Measurements from ENCODE around the gene STAT3. TPM values are rescaled to one million over a fixed set of nuclear protein-coding genes. Genes with fewer than 3 reads are reported as not detected.

Gene STAT3
- total and polyA plus RNA-seq, 2 of the 13 experiments (the other 11 are each of a cell fraction or from before 2014, with no cell fraction given) = 61.8 to 62.4 TPM

- no peaks in the 10 kb centered on the region for H3K79me2 ChIP-seq (ENCODE audit: insufficient read depth, low read length)
- no peaks in the 10 kb centered on the region for H3K36me3 ChIP-seq (replicated peaks in 1 of 2; ENCODE audit: control insufficient read depth in 1 of 2, insufficient read depth in 2 of 2, low read length in 2 of 2)
- ChIA-PET CTCF (ENCODE audit: low intra/inter-chr PET ratio, low total read pairs) (no interaction called here), POLR2A (interaction anchor here (0.8 to 2.6 kb wide), 6 partner anchors 11 to 94 kb away, joined by 3 to 9 read pairs (median 4); partner anchors contain the start of gene GHDC)
- no TSS peak for BruUV-seq (replicated peaks)
- peak; percentile 77 for ATAC-seq
- H3K9me3 ChIP-seq (ENCODE audit: low read length) = no peaks in the 10 kb centered on the region
- peaks cover 35% of the 10 kb centered on the region for H3K4me1 ChIP-seq (ENCODE audit: insufficient read depth, low read length)
- no peak within 1 kb of the TSS for H3K27ac ChIP-seq (ENCODE audit: extremely low read length, insufficient read depth, low read length)
- no peak for FAIRE-seq
- WGBS (ENCODE audit: low lambda C conversion rate) = 12% methylated on average over 31 of the region's 88 CpGs
- no peak within 1 kb of the TSS for H2AFZ ChIP-seq (ENCODE audit: low read length)
- intact Hi-C loops (cut with micrococcal nuclease; ENCODE audit: unreplicated experiment) (loop anchor here (1.0 to 10.0 kb wide), 2 partner anchors 9 to 63 kb away; no protein-coding TSS in a partner anchor), in situ Hi-C loops (cut with HindIII; ENCODE audit: extremely low pct_ligation_motif_present, low pct_unique_long_range_greater_than_20kb) (no loop called here)
- peak within 1 kb of the TSS; percentile 32 for H3K9ac ChIP-seq (ENCODE audit: insufficient read depth, low read depth, low read length)
- peak within 1 kb of the TSS; percentile 76 for H3K4me2 ChIP-seq (ENCODE audit: low read depth, low read length)
- H3K27me3 ChIP-seq (ENCODE audit: control insufficient read depth in 1 of 2, insufficient read depth in 2 of 2, low read length in 2 of 2) = peaks cover 6 to 34% of the 10 kb centered on the region in 2 experiments; a peak in 4 of 5 replicates
- H3K4me3 ChIP-seq (replicated peaks in 1 of 3; ENCODE audit: insufficient read depth in 1 of 3, low read depth in 2 of 3, low read length in 3 of 3) = peak within 1 kb of the TSS; percentile 56 to 72 (median 62)
- peak; percentile 40 for DNase-seq (ENCODE audit: low spot score)
- H4K20me1 ChIP-seq (ENCODE audit: insufficient read depth, low read length) = no peaks in the 10 kb centered on the region
- TF ChIP-seq MAZ (IDR thresholded peaks at IDR 0.05; ENCODE audit: borderline replicate concordance, low read depth, low read length) (no peak), MAZ (CRISPR knock-in tag; IDR thresholded peaks at IDR 0.05; ENCODE audit: low read depth) (0 out of 2 replicates have a peak, but pooled peaks have one; percentile 16), ZNF704 (CRISPR knock-in tag; IDR thresholded peaks at IDR 0.05; ENCODE audit: borderline replicate concordance) (0 out of 2 replicates have a peak, but pooled peaks have one; percentile 2), GTF2F1 (IDR thresholded peaks at IDR 0.05; ENCODE audit: low read length) (no peak), PHB2 (IDR thresholded peaks at IDR 0.05; ENCODE audit: partially characterized antibody) (no peak), BATF2 (CRISPR knock-in tag; IDR thresholded peaks at IDR 0.05) (peak; percentile 31; the same call in 1 of the 2 replicates), CTCF (CRISPR knock-in tag; IDR thresholded peaks at IDR 0.05) (peak; percentile 11; the same call in 1 of the 2 replicates), ZNF235 (CRISPR knock-in tag; IDR thresholded peaks at IDR 0.05; ENCODE audit: borderline replicate concordance) (0 out of 2 replicates have a peak, but pooled peaks have one; percentile 21), ZC3H13 (CRISPR knock-in tag; IDR thresholded peaks at IDR 0.05) (peak; percentile 63; the same call in 1 of the 2 replicates), SALL1 (CRISPR knock-in tag; IDR thresholded peaks at IDR 0.05) (peak; percentile 47; the same call in 1 of the 2 replicates), TMF1 (CRISPR knock-in tag; IDR thresholded peaks at IDR 0.05; ENCODE audit: low read depth) (0 out of 2 replicates have a peak, but pooled peaks have one; percentile 66), CAMTA2 (CRISPR knock-in tag; IDR thresholded peaks at IDR 0.05; ENCODE audit: borderline replicate concordance) (no peak), ZNF724P (CRISPR knock-in tag; IDR thresholded peaks at IDR 0.05; ENCODE audit: borderline replicate concordance) (no peak; the same call in 1 of the 2 replicates), ZBTB46 (CRISPR knock-in tag; IDR thresholded peaks at IDR 0.05; ENCODE audit: borderline replicate concordance) (0 out of 2 replicates have a peak, but pooled peaks have one; percentile 32), ZNF790 (CRISPR knock-in tag; IDR thresholded peaks at IDR 0.05; ENCODE audit: borderline replicate concordance) (0 out of 2 replicates have a peak, but pooled peaks have one; percentile 47), ZNF234 (CRISPR knock-in tag; conservative IDR thresholded peaks at IDR 0.05) (0 out of 2 replicates have a peak, but pooled peaks have one; percentile 56), ZFY (CRISPR knock-in tag; IDR thresholded peaks at IDR 0.05) (peak; percentile 39; the same call in 1 of the 2 replicates)
These were observed 100.1 kb downstream of the STAT3 start, which contains the start of gene STAT5A for GRCh38 chr17:42287977-42288802. Gene STAT5A (plus strand): TSS chr17:42288498. CDS start chr17:42289412, 914 bp downstream.
